ENCODE results near the gene PTPRD.
"Not testable (repeated sequence)": the region's sequence is repeated elsewhere in the genome, so short reads cannot be mapped to it uniquely, and the experiment has no call there.

Gene PTPRD

DNA sequence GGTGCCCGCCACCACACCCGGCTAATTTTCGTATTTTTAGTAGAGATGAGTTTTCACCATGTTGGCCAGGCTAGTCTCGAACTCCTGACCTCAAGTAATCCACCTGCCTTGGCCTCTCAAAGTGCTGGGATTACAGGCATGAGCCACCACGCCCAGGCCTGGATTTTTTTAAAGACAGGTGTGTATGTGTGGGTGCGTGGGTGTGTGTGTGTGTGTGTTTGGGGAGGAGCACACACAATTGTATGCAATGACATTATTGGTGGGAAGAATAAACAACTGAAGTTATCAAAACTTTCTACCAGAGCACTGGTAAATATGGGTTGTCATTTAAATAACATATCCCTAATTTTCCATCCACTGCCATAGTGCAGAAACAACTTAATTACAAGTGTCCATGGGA lies 1915.2 kb downstream of the PTPRD start:
- DNase-seq: not testable (repeated sequence)

DNA sequence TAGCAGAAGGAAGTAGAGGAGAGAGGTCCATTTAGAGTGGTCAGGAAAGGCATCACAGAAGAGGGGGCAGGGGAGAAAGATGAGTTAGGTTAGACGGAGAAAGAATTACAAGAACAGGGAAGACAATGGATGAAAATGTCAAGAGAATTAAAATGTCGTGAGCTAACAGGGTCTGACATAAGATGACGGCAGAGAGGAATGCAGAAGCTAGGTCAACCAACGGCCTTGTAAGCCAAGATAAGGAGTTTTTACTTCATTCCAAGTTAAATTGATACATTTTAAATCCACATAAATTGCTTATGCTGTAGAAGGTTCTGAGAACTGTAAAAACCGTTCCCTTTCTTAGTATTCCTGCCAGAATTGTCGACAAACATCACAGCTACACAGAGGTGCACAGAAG lies 1916.3 kb downstream of the PTPRD start:
- DNase-seq: no peak

DNA sequence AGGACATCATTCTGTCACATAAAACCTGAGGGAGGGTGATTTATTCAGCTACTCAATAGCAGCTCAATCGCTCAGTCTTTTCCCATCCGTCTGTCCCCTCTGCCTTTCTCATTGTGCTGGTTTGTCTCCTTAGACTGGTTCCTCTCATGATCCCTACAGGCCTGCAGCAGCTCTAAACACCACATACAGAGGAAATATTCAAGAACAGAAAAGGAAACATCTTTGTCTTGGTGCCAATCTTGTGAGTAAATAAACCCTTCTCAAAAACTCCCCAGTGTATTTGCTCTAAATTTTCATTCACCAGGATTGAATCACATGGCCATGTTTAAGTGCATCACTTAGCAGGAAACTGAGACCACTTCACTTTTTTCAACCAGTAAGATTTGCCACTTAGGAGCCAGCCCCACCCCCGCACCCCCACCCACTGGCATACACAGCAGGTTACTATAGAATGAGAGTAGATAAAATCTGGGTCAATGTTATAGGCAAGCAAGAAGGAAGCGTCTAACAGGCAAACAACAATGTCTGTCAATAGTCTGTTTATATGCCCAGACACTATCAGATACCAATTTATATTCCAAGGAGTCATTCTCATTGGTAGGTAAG lies 1917.7 kb downstream of the PTPRD start:
- no peak for DNase-seq

DNA sequence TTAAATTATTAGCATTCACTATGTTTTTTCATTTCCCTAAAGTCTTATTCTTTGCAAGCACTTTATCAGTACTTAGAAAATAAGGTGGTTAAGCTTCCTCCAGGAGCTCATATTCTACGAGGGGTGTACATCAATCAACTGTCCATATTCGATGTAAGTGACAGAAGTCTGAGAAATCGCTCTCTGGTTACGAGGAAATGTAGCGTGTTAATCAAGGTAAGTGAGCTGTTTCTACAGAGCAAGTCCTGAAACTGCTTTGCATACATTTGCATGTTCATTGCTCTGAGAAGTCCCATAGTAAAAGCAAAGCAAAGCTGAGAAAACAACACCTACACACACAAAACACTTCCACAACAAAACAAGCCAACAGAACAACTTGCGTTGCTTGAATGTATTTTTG lies 1919.3 kb downstream of the PTPRD start:
- DNase-seq: no peak

DNA sequence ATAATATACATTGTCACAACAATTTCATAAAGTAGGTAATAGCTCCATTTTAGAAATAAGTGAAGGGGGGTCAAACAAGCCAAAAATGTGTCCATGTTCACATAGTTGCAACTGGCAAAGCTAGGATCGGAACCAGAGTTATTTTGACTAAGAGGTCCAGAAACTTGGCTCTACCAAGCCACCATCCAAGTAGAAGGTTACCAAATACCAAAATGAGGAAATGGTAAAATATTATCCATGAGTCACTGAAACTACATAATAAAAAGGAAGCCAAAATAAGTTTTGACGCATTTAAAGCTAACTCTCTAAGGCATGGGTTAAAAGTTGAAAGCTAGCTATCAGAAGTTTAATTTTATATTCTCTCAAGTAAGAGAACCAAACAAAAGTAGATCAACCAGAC lies 1926.3 kb downstream of the PTPRD start:
- DNase-seq: no peak

DNA sequence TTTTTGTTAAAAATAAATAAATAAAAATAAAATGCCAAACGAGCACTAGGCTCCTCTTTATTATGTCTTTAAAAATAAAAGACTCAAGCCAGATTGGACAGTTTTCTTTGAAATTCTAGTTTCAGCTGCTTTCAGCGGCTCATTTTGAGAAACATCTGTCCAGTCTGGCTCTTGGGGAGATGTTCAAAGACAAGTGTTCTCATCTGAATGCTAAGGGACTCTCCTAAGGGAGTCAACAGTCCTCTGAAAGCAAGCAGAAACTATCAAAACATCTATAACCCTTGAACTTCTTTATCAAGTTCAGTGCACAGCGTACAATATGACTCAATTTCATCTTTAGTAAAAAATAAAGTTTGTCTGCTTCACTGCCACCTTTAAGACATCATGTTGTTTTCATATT lies 1927.0 kb downstream of the PTPRD start:
- no peak for DNase-seq

DNA sequence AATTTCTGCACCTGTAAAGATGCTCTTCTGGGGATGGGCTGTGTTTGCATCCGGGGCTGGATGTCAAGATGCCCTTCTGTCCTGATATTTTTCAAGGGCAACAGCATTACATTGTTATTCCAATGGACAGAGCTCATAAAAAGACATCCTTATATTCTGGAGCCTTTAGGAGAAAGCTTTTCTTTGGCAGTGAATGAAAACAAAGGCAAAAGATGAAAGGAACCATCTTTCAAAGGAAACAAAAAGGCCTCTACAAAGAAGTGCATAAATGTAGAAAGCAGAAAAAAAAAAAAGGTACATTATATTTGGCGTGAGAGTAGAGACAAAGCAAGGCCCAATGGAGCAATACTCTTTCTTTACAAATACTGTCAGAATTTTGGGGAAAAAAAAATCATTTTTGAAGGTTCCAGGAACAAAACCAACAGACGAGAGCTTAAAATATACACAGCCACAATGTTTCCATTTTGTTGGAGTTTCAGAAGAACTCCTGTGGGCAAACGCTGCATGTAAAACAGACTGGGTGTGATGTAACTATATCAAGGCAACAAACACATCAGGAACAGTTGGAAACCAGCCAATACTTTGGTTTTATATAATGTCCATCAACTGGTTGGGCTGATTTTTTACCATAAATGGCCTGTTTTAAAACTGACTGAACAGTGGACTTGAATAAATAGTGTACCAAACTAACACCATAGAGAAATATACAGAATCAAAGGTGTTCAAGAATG lies 1927.7 kb downstream of the PTPRD start:
- DNase-seq: no peak

DNA sequence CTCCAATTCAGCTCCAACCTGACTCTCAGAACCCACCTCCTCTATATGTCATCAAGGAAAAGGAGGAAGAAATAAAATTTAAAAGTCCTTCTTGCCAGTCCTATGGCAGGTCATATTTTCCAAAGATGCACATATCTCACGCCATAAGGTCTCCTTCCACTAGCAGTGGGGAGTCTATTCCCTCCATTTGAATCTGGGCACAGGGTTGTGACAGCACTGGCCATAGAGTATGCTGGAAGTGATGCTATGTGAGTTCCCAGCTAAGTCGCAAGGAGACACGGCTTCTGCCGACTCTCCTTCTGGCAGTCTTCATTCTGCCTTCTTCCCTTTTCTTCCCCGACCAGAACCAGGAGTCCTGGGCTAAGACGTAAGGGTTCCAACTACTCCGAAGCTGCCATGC lies 1929.3 kb downstream of the PTPRD start:
- DNase-seq: no peak

DNA sequence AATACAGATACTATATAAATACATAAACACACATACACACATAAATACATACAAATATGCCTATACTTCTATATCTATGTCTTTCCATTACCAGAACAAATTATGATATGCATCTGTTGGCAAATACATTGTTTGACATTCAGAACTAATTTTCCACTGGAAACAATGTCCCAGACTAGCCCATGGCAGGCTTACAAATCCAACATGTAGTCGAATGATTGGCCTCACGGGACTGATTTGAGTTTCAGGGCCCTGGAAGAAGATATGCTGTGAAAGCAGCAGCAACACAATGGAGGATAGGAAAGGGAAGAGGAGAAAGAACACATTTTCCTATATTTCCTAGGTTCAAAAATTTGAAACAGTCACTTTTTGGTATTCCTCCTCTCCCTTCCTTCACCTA lies 1932.1 kb downstream of the PTPRD start:
- DNase-seq: no peak

DNA sequence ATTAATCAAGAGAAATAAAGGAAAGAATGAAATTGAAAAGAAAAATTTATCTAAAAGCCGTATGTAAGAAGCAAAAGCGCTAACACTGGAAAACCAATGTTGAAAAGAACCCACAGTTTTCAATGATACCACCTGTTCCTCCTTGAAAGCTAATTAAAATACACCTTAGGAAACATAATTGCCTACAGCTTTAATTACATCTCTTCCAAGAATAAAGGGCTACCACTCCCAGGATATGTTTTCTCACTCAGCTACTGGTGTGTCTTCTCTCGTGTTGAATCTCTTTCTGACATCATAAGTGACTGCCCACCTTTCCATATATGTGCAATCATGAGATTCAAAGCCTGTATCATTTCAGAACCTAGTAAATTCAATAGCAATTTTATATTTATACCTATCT lies 1932.6 kb downstream of the PTPRD start:
- DNase-seq: no peak

DNA sequence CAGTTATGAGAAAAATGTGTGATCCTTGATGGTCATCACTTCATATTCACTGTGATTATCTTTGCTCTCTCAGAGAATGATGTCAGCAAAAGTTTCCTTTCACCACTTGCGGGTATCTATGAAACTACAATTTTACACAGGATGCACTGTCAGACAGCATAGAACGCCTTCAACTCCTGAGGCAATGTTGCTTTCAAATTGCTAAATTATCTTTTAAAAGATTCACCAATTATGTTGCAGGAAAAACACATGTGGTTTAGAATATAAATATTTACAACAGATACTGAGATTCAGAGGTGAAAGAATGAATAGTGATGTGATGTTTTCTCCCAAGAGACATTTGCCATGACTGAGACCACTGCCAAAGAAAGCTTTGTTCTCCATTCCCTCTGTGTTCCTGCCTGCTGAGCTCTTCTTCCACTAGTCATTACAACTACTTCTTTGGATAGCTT lies 1933.4 kb downstream of the PTPRD start:
- DNase-seq: no peak

DNA sequence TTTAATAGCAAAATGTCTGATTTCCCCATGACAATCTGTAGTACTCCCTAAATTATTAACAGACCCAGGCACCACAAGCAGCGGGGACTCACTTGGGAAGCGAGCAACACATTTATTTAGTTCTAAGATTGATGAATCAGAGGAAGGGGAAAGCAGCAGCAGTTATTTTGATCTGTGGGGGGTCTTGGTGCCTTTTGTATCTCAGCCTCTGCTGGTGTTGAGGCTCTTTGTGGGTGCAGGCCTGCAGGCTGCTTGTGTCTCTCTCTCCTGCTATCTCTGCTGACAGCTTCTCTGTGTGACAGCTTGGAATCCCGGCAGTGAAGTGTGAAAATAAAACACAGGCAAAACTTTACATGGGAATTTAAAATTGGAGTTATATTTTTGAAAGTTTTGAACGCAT lies 1935.1 kb downstream of the PTPRD start:
- no peak for DNase-seq

DNA sequence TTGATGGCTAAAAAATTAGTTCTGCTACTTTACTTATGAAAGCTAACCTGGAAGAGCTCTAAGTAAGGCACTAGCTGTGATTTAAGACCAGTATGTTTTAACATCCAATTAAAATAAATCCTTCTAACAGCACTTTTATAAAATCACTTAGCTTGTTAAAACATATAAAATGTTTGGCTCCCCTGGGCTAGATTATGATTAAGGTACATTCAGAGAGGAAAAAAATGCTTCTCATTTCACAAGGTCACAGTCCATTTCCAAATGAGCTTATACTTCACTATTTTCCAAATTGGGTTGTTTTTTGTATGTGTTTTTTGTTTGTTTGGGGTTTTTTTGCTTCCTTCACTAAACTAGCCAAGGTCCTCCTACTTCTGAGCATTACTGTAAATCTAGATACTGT lies 1938.3 kb downstream of the PTPRD start:
- DNase-seq: no peak

DNA sequence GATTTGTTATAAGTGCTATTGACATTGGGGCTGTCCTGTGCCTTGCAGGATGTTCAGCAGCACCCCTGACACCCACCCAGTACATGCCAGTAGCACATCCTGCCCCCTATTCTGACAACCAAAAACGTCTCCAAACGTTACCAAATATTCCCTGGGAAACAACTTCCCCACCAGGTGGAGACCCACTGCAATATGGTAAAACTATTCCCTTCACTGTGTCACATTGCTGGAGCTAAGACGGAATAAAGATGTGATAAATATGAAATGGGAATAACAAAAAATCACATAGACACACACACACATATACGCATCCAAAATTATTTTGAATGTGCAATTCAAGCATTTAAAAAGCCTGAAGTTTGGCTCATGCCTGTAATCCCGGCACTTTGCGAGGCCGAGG lies 1939.0 kb downstream of the PTPRD start:
- no peak for DNase-seq

DNA sequence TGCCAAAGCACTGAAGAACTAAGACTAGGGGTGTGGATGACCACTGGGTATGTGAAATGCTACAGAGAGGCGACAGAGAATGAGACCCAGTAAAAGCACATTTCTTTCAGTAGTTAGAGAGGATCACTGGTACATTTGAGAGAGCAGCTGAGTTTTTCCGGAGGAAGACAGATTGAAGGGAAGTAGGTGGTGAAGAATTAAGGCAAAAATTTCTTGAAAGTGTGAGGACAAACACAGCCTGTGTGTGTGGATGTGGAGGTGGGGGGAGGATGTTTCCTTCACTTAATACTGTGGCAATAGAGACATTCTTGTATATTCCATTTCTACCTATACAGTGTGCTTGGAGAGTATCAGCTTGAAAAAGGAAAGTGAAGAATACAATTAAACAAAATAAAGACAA lies 1942.1 kb downstream of the PTPRD start:
- DNase-seq: no peak

DNA sequence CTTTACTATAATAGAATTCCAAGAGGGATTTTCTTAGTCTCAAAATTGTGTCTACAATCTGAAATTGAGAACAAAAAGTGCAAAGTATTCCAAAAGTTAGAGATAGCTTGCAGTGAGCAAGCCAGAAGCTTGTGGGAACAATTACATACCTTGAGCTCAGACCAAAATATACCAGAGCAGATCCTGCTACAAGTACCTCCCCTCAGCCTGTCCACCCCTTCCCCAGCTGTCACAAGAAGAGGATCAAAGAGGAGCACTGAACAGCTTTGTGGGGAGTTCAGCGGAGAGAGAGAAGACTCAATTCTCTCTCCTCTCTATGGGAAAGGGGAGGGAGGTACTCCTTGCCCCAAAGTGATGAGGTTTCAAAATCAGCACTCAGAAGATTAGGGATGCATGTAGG lies 1944.1 kb downstream of the PTPRD start:
- no peak for DNase-seq

DNA sequence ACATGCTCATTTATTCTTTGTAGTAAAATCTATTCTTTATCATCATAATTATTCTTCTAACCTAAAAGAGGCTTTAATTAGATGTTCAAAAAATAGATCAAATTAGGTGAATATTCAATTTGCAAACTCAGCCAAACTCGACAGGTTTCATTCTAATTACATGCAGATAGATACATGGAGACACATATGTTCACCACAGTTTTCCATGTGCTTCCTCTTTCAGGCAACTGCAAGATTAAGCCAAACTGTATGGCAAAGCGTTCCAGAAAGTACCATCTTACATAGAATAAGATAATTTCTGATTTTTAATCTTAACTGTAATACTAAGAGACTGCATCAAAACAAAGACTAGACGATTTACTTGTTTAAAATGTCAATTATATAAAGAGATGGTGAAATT lies 1944.6 kb downstream of the PTPRD start:
- no peak for DNase-seq

DNA sequence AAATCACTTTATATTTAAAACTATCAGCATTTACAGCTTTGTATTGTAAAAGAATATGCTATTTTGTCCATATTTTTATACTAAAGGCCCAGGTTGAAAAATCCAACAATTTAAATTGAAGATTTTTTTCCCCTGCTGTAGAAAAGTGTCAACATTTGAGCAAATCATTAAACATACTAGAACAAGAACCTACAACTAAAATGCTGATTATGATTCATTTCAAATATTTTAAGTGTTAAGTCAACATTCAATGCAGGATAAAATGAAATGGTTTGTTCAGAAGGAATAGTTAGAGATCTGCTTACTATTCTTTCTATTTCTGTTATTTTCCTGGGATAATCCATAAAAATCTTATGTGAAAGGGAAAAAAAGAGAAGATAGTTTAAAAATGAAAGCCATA lies 1946.7 kb downstream of the PTPRD start:
- DNase-seq: no peak

DNA sequence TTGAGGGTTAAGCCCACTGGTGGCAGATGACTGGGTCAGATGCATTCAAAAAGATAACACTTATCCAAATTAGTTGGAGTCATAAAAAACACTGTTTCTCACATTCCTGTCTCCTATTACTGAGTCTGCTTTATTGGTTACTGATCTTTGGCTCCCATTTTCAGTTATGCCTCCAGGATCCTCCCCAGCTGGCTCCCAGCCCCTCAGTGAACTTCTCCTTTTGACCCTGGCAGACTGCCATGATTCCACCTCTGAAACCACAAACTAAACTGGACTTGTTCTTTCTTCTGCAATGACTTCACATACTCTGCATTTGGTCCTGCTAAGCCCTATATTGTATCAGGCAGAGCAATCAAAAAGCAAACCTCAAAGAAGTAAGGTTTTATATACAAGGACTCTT lies 1952.4 kb downstream of the PTPRD start:
- DNase-seq: no peak

DNA sequence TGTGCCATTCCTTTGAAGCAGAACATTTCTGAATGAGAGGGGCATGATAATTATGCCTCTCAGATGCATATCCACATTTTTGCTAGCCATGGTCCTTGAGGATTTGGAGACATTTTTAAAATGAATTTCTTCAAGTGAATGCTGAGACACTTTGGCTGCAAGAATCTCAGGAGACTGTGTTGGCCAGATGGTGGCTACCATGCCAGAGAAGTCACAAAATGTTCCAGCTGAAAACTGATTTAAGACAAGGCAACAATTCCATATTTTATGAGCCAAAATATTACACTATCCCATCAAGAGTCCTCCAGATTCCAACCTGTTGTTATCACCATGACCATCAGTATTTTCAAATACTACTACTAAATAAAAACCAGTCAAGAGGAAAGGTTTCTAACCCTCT lies 1953.7 kb downstream of the PTPRD start:
- no peak for DNase-seq

DNA sequence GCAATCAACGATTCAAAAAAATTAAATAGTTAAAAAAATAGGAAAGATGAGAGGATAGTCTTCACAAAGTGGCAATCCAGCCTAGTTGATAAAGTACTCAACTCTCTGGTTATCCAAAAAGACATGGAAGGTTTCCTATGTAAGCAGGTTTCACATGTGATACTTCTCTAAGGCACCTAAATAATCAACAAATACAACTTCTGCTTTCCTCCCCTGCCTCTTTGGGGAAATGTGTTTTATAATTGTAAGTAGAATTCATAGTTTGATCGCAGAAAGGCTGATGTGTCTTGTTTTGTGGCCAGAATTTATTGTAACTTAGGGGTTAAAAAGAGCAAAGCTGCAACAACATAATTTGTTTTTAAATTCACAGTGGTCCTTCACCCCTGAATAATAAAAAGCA lies 1957.7 kb downstream of the PTPRD start:
- DNase-seq: no peak

DNA sequence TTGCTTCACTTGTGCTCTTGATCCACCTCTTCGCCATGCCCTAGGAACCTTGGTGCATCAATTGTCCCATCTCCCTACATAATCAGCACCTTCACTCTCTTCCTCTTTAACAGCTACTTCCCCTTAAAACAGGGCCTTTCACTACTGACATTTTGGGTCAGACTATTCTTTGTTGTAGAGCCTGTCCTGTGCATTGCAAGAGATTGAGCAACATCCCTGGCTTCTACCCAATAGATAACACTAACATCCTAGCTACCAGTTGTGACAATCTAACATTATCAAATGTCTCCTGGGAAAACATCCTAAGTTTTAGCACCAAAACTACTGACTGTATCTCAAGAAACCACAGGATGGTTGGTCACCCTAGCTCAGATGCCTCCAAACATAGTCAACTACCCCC lies 1958.9 kb downstream of the PTPRD start:
- DNase-seq: no peak

DNA sequence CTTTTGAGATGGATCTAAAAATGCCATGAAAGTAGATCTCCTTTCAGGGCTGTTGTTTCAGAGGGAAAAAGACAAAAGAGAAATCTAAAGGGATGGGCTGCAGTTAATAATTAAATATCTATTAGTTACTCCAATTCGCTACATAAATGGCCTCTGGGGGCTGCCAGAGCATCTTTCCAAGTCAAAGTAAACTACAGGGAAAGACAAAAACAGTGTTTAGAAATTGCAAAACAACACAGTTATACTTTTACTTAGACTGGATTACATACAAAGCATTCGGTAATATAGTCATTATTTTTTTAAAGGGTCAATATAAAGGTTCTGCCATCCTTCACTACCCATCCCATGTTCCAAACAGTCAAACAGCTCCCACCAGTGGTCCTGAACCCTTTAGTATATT lies 1959.7 kb downstream of the PTPRD start:
- no peak for DNase-seq

DNA sequence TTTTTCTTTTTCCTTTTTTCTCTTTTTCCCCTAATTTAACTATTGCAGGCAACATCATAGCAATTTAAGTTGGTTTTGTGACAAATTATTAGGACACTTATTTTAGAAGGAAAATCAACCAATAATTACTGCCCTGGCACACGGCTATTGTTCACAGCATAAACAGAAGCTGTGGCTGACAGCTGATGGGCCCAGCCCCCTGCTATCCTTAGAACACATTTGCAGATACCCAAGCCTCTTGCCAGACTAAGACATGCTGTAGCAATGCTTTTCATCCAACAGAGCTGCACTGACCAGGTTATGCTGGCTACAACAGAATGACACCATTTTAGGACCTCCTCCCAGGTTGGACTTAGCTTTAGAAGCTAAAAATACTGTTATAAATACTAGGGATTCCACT lies 1960.5 kb downstream of the PTPRD start:
- no peak for DNase-seq

DNA sequence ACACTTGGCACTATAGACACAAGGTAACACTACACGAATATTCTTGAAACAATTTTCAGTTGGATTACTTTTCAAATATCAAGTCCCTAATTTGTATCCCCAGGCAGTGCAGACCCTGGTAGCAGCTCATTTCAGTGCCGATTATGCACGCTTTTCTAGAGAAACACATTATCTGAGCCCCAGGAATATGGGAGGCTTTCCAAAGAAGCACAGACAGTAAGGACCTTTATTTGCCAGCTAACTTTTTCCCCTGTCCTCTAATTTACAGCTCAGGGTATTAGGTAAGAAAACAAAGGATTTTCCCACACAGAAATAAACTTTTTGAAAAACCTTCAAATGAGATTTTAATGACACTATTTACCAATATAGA lies 1961.0 kb downstream of the PTPRD start:
- no peak for DNase-seq

Measured in CD4-positive, alpha-beta T cell treated with Interleukin-6 for 4 hours (primary cell).